Activated CD4-positive, alpha-beta T cell treated with anti-CD3 and anti-CD28 coated beads, Interleukin-2, Interleukin-4, amounts not matched to agents 100 ng/mL and 50 ng/mL, durations not matched to agents 16 hours and 8 hours (primary cell): ENCODE results near the gene ILF3.
"Not testable (repeated sequence)": the region's sequence is repeated elsewhere in the genome, so short reads cannot be mapped to it uniquely, and the experiment has no call there.

Source experiments
- DNase-seq: peaks from one replicate; pipeline ENCODE4 v3.0.0-alpha.2; 2020; ENCODE audit warnings: low spot score

Gene ILF3

DNA sequence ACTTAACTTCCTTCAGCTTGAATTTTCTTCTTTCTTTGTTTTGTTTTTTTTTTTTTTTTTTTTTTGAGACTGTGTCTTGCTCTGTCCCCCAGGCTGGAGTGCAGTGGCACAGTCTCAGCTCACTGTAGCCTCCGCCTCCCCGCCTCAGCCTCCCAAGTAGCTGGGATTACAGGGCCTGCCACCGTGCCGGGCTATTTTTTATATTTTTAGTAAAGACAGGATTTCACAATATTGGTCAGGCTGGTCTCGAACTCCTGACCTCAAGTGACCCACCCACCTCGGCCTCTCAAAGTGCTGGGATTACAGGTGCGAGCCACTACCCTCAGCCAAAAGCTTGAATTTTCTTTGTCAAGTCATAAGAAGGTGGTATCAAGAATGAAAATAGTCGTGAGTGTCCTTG, 21.1 kb downstream of the ILF3 start:
- not testable (repeated sequence) for DNase-seq

DNA sequence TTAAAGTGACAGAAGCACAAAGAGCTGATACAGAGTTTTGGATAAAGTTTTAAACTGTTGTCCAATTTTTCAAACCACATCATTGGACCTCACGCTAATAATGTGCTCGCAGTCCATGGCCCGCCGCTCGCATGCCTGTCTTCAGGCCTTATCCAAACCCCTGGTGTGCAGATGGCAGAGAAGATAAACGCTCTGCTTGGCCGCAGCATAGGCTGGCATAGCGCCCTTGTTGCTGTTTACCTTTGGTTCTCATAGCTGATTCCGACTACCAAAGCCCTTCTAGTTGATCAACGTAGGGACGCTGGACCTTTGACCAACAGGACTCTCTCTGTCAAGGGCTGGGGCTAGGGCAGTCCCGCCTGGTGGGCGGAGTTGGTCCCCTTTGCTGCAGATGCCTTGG, 23.6 kb downstream of the ILF3 start:
- DNase-seq: no peak

DNA sequence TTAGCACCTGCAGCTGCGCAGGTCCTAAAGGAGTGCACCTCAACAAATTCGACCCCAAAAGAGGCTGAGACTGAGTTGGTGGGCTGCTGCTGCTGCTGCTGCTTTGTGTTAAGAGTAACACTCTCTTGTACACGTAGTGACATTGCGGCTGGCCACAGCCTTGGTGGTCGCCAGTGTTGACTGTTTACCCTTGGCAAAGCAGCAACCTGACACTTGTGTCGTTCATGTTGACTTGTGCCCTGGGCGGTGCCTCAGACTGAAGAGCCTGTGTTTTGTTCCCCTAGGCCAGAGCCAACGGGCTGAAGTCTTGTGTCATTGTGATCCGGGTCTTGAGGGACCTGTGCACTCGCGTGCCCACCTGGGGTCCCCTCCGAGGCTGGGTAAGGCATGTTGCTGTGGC, 24.7 kb downstream of the ILF3 start:
- DNase-seq: no peak

DNA sequence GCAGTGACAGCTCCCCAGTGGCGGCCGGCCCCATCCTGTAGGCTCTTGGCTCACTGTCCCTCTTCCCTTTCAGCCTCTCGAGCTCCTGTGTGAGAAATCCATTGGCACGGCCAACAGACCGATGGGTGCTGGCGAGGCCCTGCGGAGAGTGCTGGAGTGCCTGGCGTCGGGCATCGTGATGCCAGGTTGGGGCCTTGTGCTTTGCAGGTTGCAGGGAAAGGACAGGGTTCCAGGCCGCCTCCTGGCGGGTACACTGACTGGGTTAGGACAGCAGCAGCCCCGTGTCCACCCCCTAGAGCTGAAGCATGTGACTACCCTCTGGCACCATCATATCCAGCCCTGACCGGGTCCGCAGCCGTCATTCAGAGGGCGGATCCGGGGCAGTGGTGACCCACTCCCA, 25.6 kb downstream of the ILF3 start:
- DNase-seq: no peak

DNA sequence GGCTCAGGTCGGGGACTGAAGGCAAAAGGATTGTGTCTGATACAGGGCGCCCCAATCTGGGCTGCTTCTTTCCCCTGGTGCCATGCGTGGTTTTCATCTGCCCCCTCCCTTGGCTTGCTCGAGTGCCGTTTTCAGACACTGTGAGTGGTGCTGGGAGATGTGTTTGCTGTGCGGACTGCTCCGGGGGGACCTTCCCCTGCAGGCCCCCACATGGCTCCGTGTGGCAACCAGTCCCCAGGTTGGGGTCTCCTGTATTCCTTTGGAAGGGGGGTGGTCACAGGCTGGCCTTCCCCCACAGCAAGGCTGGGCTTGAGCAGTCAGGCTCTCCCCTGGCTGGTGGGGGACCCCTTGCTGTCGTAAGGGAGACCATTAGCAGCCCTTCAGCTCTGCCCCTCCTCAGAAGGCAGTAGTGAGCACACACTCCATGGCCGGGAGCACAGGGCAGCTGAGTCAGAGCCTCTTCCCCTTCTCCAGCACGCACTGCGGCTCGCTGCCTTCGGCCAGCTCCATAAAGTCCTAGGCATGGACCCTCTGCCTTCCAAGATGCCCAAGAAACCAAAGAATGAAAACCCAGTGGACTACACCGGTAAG, 26.5 kb downstream of the ILF3 start:
- no peak for DNase-seq

DNA sequence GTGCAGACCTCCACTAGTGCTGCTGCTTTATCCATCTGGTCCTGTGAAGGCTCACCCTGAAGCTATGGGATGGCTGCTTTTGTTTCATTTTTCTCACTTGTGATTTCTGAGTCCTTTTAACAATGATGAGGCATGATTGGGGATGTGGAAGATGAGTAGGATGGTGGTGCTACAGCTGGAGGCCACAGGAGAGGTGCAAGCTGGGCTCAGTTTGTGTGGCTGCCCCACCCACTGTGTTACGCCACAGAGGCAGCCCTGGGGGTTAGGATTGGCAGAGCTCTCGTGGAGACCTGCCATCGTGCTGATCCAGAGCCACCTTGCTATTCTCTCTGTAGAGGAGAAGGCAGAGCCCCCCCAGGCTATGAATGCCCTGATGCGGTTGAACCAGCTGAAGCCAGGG, 27.5 kb downstream of the ILF3 start:
- DNase-seq: no peak

DNA sequence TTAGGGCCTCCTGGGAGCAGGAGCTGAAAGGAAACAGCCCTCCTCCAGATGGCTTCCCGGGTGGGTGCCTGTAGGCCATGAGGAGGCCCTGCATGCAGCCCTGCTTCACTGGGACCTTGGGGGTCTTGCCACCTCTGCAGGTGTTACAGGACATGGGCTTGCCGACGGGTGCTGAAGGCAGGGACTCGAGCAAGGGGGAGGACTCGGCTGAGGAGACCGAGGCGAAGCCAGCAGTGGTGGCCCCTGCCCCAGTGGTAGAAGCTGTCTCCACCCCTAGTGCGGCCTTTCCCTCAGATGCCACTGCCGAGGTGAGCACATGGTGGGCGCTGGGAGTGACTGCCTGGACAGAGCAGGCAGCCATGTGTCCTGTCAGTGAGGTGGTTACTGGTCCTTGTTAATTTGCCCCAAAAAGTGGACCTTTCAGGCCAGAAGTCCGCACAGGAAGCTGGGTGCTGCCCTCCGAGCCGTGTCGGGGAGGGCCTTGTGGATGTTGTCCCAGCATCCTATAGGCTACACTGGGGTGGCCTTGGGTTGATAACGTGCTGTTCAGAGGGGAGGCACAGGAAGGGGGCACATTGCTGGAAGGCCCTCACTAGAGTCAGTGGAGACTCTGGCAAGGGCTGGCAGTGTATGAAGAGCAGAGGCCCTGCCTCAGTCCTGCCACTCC, 28.4 kb downstream of the ILF3 start:
- DNase-seq: no peak

DNA sequence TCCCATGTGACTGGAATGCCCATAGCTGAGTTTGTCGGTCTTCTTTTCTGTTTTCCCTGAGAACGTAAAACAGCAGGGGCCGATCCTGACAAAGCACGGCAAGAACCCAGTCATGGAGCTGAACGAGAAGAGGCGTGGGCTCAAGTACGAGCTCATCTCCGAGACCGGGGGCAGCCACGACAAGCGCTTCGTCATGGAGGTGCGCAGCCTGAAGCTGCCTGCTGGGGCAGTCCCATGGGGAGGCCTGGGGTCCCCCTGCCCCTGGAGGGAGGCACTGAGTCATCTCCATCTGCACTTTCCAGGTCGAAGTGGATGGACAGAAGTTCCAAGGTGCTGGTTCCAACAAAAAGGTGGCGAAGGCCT, 28.9 kb downstream of the ILF3 start:
- no peak for DNase-seq

DNA sequence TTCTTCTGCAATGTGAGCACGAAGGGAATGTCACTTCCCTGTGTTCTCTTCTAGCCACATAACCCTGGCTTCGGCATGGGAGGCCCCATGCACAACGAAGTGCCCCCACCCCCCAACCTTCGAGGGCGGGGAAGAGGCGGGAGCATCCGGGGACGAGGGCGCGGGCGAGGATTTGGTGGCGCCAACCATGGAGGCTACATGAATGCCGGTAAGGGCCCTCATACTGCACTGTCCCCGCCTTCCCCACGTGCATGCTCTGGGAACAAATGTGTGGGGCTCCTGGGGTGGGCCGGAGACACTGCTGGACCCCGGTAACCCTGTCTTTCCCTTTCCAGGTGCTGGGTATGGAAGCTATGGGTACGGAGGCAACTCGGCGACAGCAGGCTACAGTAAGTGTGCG, 29.4 kb downstream of the ILF3 start:
- no peak for DNase-seq

DNA sequence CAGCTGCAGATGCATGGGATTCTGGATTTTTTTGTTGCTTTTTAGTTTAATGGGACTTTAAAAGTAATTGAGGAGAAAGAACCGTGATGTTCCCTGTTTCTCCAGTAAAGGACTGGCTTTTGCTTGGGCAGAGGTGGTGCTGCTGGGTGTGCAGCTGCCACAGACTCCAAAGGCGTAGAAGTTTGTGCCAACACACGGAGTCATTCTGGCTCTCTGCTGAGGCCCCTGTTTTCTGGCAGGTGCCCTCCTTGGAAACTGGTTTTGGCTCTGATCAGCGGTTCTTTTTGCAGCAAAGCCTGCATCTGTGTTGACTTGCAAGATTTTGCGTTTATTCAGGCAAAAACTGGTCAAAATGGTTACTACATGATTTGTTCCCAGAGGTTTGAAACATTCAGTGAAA, 31.1 kb downstream of the ILF3 start:
- DNase-seq: no peak

DNA sequence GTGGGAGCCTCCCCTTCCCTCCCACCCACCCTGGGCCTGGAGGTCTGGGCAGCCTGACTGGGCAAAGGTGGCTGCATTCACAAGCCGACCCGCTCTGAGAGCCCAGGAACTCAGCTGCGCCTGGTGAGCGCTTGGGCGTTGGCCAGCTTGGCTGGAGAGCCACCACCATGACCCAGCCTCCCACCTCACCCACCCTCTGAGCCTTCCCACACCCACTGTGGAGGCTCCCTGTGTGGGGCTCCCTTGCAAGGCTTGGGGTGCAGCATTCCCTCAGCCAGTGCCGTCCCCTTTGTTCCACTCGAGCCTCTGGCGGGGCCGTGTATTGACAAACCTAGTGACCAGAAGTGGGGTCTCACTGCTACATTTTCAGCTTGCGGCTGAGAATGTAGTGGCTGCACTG, 32.0 kb downstream of the ILF3 start:
- DNase-seq: no peak

DNA sequence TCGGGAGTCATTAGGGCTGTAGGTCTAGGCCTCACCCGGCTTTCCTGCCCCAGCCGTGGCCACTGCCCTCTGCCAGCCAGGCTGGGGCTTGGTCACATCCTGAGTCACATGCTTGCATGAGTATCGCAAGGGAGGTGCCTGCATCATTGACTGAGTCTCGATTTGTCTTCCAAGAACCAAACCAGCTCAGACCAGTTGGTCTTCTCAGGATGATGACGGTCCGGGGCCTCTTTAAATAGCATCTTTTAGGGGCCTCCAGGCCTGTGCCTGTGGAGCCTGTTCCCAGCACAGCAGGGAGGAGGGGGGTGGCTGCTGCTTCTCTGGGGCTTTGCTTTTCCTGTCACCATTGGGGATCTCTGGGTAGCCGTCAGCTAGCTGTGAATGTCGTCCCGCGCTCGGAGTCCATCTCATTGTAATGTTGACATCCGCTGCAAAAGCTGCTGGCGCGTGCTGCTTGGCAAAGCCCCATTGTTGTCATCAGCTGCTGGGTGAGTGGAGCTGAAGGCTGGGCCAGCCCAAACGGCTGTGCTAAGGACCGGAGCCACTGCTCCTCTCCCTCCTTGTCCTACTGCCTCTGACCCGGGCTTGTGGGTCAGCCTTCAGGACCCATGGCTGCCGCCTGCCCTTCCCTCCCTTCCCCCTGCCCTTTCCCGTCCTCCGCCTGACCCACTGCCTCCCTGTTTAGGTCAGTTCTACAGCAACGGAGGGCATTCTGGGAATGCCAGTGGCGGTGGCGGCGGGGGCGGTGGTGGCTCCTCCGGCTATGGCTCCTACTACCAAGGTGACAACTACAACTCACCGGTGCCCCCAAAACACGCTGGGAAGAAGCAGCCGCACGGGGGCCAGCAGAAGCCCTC, 32.7 kb downstream of the ILF3 start:
- no peak for DNase-seq

DNA sequence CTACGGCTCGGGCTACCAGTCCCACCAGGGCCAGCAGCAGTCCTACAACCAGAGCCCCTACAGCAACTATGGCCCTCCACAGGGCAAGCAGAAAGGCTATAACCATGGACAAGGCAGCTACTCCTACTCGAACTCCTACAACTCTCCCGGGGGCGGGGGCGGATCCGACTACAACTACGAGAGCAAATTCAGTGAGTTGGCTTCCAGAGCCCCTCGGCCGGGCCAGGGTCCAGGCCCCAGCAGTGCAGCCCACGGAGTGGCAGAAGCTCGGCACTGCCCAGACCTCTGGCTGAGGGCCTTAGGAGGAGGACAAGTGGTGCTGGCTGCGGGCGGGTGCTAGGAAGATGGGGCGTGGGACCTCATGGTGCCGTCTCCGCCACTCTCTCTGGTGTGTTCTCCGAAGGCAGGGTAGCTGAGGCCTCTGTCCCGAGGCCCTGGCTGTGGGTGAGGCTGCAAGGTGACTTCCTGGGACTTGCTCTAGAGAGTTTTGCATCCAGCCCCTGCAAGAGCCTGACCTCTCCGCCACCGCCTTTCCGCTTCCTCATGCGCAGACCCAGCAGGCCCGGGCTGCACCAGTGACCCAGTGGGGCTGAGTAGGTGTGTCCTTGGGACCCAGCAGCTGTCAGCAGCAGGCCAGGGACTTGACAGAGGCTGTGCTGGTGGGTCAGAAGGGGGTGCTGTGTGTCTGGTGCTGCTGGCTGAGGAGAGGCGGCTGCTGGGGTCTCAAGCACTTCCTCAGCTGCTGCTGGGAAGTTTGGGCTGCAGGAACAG, 33.6 kb downstream of the ILF3 start:
- no peak for DNase-seq

DNA sequence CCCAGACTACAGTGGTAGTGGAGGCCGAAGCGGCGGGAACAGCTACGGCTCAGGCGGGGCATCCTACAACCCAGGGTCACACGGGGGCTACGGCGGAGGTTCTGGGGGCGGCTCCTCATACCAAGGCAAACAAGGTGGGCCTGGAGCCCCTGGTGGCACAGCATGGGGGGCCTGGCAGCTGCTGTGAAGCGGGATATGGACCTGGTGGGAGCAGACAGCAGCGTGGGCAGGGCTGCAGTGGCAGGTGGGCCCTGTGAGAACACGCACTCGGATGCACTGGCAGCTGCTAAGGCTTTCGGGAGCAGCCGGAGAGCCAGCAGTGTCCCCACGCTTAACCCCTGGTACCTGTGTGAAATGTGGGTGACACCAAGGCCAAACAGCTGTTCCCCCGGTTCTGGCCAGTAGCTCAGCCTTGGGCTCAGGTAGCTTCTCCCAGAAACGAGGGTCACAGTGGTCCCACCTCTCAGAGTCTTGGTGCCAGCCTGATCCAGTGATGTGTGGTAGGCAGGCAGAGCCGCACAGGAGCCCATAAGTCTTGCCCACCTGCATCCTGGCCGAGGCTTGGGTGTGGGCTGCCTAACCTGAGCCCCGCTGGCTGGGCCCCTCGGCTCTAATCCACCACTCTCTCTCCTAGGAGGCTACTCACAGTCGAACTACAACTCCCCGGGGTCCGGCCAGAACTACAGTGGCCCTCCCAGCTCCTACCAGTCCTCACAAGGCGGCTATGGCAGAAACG, 34.6 kb downstream of the ILF3 start:
- DNase-seq: no peak

DNA sequence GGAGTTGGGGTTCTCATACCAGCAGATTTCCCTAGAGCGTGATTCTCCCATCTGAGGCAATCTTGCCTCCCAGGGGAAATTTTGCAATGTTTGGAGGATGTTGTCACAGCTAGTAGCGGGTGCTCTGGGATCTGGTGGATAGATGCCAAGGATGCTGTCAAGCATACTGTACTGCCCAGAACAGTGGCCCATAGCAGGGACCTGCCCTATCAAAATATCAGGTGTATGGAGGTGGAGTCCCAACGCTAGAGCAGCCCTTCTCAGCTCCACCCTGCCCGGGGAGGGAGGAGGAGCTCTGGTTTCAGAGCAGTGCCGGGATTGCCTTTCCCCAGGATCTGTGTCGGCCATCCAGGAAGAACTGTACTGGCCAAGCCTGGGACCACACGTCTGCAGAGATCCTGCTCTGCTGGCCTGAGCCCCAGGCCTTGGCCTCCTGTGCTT, 36.2 kb downstream of the ILF3 start:
- no peak for DNase-seq

DNA sequence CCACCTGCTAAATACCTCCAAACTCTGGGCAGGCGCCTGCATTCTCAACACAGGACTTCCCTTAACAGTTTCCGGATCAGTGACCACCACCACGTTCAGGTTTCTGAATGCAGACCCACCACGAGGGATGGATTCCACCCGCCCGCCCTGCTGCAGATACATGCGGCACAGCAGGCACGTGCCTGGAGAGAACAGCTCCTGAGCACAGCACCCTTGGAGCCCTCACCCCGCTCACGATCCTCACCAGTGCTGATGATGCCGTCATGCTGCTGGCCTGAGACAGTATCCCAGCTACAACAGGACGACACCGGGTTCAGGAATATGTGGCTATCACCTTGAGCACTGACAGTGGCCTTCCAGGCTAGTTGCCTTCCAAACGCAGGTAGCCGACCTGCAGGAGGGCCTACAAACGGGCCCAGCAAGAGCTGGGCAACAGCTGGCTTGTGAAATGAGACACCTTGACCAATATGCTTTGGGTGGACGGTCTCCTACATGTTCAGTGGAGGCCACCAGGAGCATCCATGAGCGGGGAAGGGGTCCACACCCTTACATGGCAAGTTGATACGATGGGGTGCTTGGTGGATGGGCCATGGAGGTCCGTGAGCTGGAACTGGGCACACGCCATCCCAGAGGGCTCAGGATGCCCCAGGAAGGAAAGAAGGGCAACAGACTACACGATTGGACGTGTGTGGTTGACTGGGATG, 37.2 kb downstream of the ILF3 start:
- DNase-seq: no peak

DNA sequence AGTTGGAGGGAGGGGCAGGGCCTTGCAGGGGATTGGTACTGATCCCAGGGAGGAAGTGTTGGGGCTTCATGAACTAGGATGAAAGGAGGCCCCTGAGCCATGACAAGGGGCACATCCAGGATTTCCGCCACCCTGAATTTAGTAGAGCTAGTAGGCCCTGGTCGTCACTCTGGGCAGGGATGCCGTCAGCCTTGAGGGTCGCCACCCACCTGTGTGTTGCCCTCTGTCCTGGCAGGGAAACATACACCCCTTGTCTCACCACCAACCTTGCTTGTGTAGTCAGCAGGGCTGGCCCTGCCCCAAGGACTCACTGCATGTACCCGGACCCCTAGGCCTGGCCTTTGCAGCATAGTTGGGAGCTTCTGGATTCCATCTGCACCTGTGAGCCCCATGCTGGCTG, 37.7 kb downstream of the ILF3 start:
- DNase-seq: no peak

DNA sequence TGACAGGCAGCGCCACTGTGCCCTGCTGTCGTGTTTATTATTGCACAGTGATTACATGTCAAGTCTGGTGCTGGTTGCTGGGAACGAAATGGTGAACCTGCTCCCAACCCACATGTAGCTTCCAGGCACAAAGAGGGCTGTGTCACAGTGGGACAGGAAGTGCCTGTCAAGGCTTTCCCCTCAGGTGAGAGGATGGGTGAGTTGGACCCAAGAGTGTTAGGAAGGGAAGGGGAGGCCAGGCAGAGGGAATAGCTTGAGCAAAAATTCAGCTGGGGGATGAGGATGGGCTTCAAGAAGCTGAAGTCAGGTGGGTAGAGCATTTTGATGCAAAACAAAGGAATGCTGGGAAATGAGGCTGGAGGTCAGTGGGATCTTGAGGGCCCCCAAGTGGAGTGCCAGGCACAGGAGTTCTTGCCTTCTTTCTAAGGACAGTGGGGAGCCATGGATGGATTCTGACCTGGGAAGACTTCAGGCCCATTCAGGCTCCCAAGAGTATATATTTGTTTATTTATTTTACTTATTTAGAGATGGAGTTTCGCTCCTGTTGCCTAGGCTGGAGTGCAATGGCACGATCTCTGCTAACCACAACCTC, 38.6 kb downstream of the ILF3 start:
- DNase-seq: no peak

DNA sequence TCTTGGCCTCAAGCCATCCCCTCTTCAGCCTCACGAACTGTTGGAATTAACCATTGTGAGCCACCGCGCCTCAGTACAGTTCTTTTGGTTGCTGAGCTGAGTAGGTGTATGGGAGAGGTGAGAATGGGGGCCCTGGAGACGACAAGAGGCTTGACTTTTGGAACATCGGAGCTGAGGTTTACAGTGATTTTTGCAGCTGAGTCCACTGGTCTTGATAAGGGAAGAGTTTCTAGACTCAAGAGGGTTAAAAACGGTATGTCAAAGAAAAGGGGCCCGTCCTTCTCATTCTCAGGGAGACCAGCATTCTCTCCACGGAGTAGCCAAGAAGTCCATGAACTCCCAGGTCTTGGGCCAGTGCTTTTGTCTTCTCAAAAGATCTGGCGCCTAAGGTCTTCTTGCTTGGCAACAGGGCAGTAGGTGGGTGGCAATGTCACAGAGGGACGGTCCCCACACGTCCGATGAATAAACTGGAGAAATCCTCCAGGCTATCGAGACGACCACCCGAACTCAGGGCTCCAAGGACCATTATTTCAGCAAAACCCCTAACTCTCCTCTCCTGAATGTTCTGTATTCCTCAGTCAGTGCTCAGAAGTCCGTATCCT, 40.7 kb downstream of the ILF3 start:
- no peak for DNase-seq
